Neutrophil (primary cell): ENCODE measurements around the gene IER3.
"Not testable (repeated sequence)": the region's sequence is repeated elsewhere in the genome, so short reads cannot be mapped to it uniquely, and the experiment has no call there.

Source experiments
- H3K27ac ChIP-seq: fragments of 200-600 bp; sonication (generic); 2 replicates; pipeline ENCODE4 v1.5.1; 2016; ENCODE audit warnings: mild to moderate bottlenecking, moderate library complexity
- H3K27me3 ChIP-seq: fragments of 200-600 bp; sonication (generic); 2 replicates; pipeline ENCODE4 v1.6.0; 2016; ENCODE audit warnings: mild to moderate bottlenecking
- H3K36me3 ChIP-seq: fragments of 200-600 bp; sonication (generic); 2 replicates; pipeline ENCODE4 v1.5.1; 2017
- H3K4me1 ChIP-seq, 2 experiments: fragments of 200-600 bp in 1 of 2; sonication (generic) in 1 of 2; 1 replicate in 1 of 2; 2 replicates in 1 of 2; pipeline versions ENCODE4 v1.5.1 to v1.6.1; 2013 to 2016; ENCODE audit warnings: low read depth in 1 of 2, low read length in 1 of 2, mild to moderate bottlenecking in 1 of 2, moderate library complexity in 1 of 2; ENCODE audit not compliant: control insufficient read depth in 1 of 2, insufficient read depth in 1 of 2
- H3K4me3 ChIP-seq, 2 experiments: fragments of 200-600 bp in 1 of 2; sonication (generic) in 1 of 2; 1 replicate in 1 of 2; 2 replicates in 1 of 2; pipeline ENCODE4 v1.5.1; 2013 to 2016; ENCODE audit warnings: low read depth in 1 of 2, low read length in 1 of 2, mild to moderate bottlenecking in 1 of 2, moderate library complexity in 1 of 2
- H3K9me3 ChIP-seq: fragments of 200-600 bp; sonication (generic); 2 replicates; pipeline ENCODE4 v1.5.1; 2016
- CTCF ChIP-seq: fragments of 200-600 bp; sonication (generic); IDR thresholded peaks from 2 replicates; pipeline ENCODE4 v1.5.1; 2016; ENCODE audit warnings: antibody characterized with exemption

The IER3 gene

GRCh38 chr6:30720738-30721197 is 23.6 kb downstream of the IER3 start:
- Histone ChIP-seq H3K4me3 (peak overlapping the region; percentile 88 to 92), H3K27me3 (no peaks in the 10 kb centered on the region), H3K4me1 (peaks cover 57 to 64% of the 10 kb centered on the region in 2 experiments), H3K9me3 (no peaks in the 10 kb centered on the region), H3K27ac (peak overlapping the region; percentile 97), H3K36me3 (peaks cover 35% of the 10 kb centered on the region)
- no peak for TF ChIP-seq CTCF

- H3K27ac ChIP-seq = peak within 1 kb of the TSS; percentile 97
- peak within 1 kb of the TSS; percentile 88 to 92 for H3K4me3 ChIP-seq
- peaks cover 57 to 62% of the 10 kb centered on the region in 2 experiments for H3K4me1 ChIP-seq
- TF ChIP-seq CTCF = no peak
- peaks cover 28% of the 10 kb centered on the region for H3K36me3 ChIP-seq
- H3K27me3 ChIP-seq = no peaks in the 10 kb centered on the region
- no peaks in the 10 kb centered on the region for H3K9me3 ChIP-seq
Observed at GRCh38 chr6:30719791-30720737, 24.3 kb downstream of the IER3 start, which contains the start of gene TUBB. Gene TUBB, plus strand, starts transcription at chr6:30720352. Its CDS starts 155 bp downstream, at chr6:30720507.

GRCh38 chr6:30719356-30719755 is 25.0 kb downstream of the IER3 start:
- Histone ChIP-seq H3K4me1 (peaks cover 56 to 57% of the 10 kb centered on the region in 2 experiments), H3K36me3 (peaks cover 21% of the 10 kb centered on the region), H3K4me3 (peak overlapping the region; percentile 88 to 92), H3K27ac (peak overlapping the region; percentile 97), H3K9me3 (no peaks in the 10 kb centered on the region), H3K27me3 (no peaks in the 10 kb centered on the region)
- TF ChIP-seq CTCF = no peak

- not testable (repeated sequence) for H3K27me3 ChIP-seq
Observed at GRCh38 chr6:30717845-30718720, 26.3 kb downstream of the IER3 start.

GRCh38 chr6:30717129-30717844 is 27.1 kb downstream of the IER3 start, which contains the start of gene MDC1:
Gene MDC1, minus strand, starts transcription at chr6:30717281. Its CDS starts 2,106 bp downstream, at chr6:30715175.
- peak within 1 kb of the TSS; percentile 97 for H3K27ac ChIP-seq
- peak within 1 kb of the TSS; percentile 69 to 73 for H3K4me3 ChIP-seq
- no peaks in the 10 kb centered on the region for H3K9me3 ChIP-seq
- TF ChIP-seq CTCF = peak; percentile 98
- H3K36me3 ChIP-seq = peaks cover under 1% of the 10 kb centered on the region
- no peaks in the 10 kb centered on the region for H3K27me3 ChIP-seq
- peaks cover 49% of the 10 kb centered on the region in 2 experiments for H3K4me1 ChIP-seq

More at GRCh38 chr6:30717845-30718720, 26.3 kb downstream of the IER3 start:
- Histone ChIP-seq H3K4me3 (peak overlapping the region; percentile 69 to 73), H3K4me1 (peaks cover 56 to 57% of the 10 kb centered on the region in 2 experiments), H3K27ac (peak overlapping the region; percentile 97)
- H3K36me3 ChIP-seq, H3K9me3 ChIP-seq: not testable (repeated sequence)
